IMR-90 (cell line): ENCODE data around the gene RAB11FIP3. TPM values are rescaled to one million over a fixed set of nuclear protein-coding genes. Genes with fewer than 3 reads are reported as not detected.

ENCODE experiments used
- ATAC-seq: fragments of 200-7000 bp; cut with Tn5 transposase; 2 replicates; pipeline ENCODE4 v1.9.1; 2020; ENCODE audit warnings: low read depth, mild to moderate bottlenecking, moderate library complexity
- BruUV-seq: library from RNA; stranded (reverse); fragments of 400-500 nt; replicated peaks from 2 replicates; lab custom pipeline; 2021; lab: Mats Ljungman, UMichigan
- CTCF ChIA-PET: fragments of 300-600 bp; formaldehyde crosslinking; extraction: SDS; loops from one replicate; lab custom pipeline; 2021; ENCODE audit warnings: antibody characterized with exemption; lab: Yijun Ruan, JAX
- POLR2A ChIA-PET: fragments of 300-600 bp; sonication (Branson Sonifier 250); formaldehyde crosslinking; loops from one replicate; lab custom pipeline; 2022; ENCODE audit warnings: antibody characterized with exemption; ENCODE audit not compliant: unreplicated experiment; lab: Charles Lee
- DNase-seq: peaks from one replicate; pipeline ENCODE4 v3.0.0; 2013
- H2AFZ ChIP-seq: replicated peaks from 2 replicates; pipeline ENCODE3; 2013; ENCODE audit warnings: low read length, mild to moderate bottlenecking; ENCODE audit not compliant: poor library complexity
- H2AK5ac ChIP-seq: 2 replicates; pipeline ENCODE4 v1.6.1; 2013; ENCODE audit warnings: low read depth, low read length, inconsistent platforms
- H2AK9ac ChIP-seq: replicated peaks from 2 replicates; pipeline ENCODE3; 2013; ENCODE audit warnings: mild to moderate bottlenecking, low read depth, low read length, moderate library complexity; ENCODE audit not compliant: poor library complexity
- H2BK120ac ChIP-seq: 2 replicates; pipeline ENCODE4 v1.6.1; 2013; ENCODE audit warnings: low read depth, low read length, inconsistent platforms
- H2BK15ac ChIP-seq: 3 replicates; pipeline ENCODE4 v1.6.1; 2013; ENCODE audit warnings: low read depth, low read length, inconsistent platforms
- H2BK20ac ChIP-seq: 2 replicates; pipeline ENCODE4 v1.6.1; 2013; ENCODE audit warnings: low read depth, mild to moderate bottlenecking, inconsistent platforms, low read length, moderate library complexity
- H2BK5ac ChIP-seq: 2 replicates; pipeline ENCODE4 v1.6.1; 2013; ENCODE audit warnings: mild to moderate bottlenecking, low read depth, low read length, inconsistent platforms; ENCODE audit not compliant: poor library complexity, severe bottlenecking
- H3K14ac ChIP-seq: replicated peaks from 2 replicates; pipeline ENCODE4 v1.6.1; 2013; ENCODE audit warnings: low read depth, low read length, inconsistent platforms
- H3K18ac ChIP-seq: 2 replicates; pipeline ENCODE4 v1.6.1; 2013; ENCODE audit warnings: low read depth, low read length, control low read depth
- H3K23ac ChIP-seq: 2 replicates; pipeline ENCODE4 v1.6.1; 2013; ENCODE audit warnings: low read depth, low read length, inconsistent platforms
- H3K27ac ChIP-seq: 2 replicates; pipeline ENCODE4 v1.5.1; 2013; ENCODE audit warnings: mild to moderate bottlenecking, control low read depth, low read length; ENCODE audit not compliant: insufficient read depth
- H3K27me3 ChIP-seq: 2 replicates; pipeline ENCODE4 v1.6.1; 2013; ENCODE audit warnings: low read length; ENCODE audit not compliant: control insufficient read depth, insufficient read depth
- H3K36me3 ChIP-seq: 2 replicates; pipeline ENCODE4 v1.6.1; 2013; ENCODE audit warnings: low read length, mixed read lengths; ENCODE audit not compliant: control insufficient read depth, insufficient read depth
- H3K4ac ChIP-seq: 2 replicates; pipeline ENCODE4 v1.6.1; 2013; ENCODE audit warnings: low read depth, low read length, inconsistent platforms
- H3K4me1 ChIP-seq: 2 replicates; pipeline ENCODE4 v1.6.1; 2013; ENCODE audit warnings: low read length, mixed read lengths; ENCODE audit not compliant: control insufficient read depth, insufficient read depth
- H3K4me2 ChIP-seq: 2 replicates; pipeline ENCODE4 v1.6.1; 2013; ENCODE audit warnings: low read depth, mild to moderate bottlenecking, control low read depth, low read length, moderate library complexity
- H3K4me3 ChIP-seq: 2 replicates; pipeline ENCODE4 v1.5.1; 2013; ENCODE audit warnings: low read depth, mild to moderate bottlenecking, control low read depth, low read length, moderate library complexity; ENCODE audit not compliant: insufficient read depth
- H3K56ac ChIP-seq: 2 replicates; pipeline ENCODE4 v1.6.1; 2013; ENCODE audit warnings: low read length, inconsistent platforms; ENCODE audit not compliant: insufficient read depth; ENCODE audit errors: extremely low read depth
- H3K79me1 ChIP-seq, 2 experiments: 2 replicates each; pipeline ENCODE4 v1.6.1; 2013; ENCODE audit warnings: low read length in 2 of 2, inconsistent platforms in 1 of 2, low read depth in 1 of 2
- H3K9ac ChIP-seq: 2 replicates; pipeline ENCODE4 v1.6.1; 2013; ENCODE audit warnings: low read depth, low read length, control low read depth
- H3K9me1 ChIP-seq: 2 replicates; pipeline ENCODE4 v1.6.1; 2013; ENCODE audit warnings: low read length, inconsistent platforms; ENCODE audit not compliant: insufficient read depth
- H3K9me3 ChIP-seq: 2 replicates; pipeline ENCODE4 v1.6.1; 2013; ENCODE audit warnings: low read length; ENCODE audit not compliant: control insufficient read depth, insufficient read depth
- H4K20me1 ChIP-seq: 2 replicates; pipeline ENCODE4 v1.6.1; 2013; ENCODE audit warnings: low read length, inconsistent platforms; ENCODE audit not compliant: insufficient read depth
- H4K5ac ChIP-seq: 2 replicates; pipeline ENCODE4 v1.6.1; 2013; ENCODE audit warnings: mild to moderate bottlenecking, low read depth, low read length, control low read depth
- H4K8ac ChIP-seq, 2 experiments: 2 replicates each; pipeline ENCODE4 v1.6.1; 2013; ENCODE audit warnings: low read depth in 2 of 2, low read length in 2 of 2, control low read depth in 1 of 2, inconsistent platforms in 1 of 2
- H4K91ac ChIP-seq: 2 replicates; pipeline ENCODE4 v1.6.1; 2013; ENCODE audit warnings: low read depth, low read length, inconsistent platforms; ENCODE audit not compliant: insufficient read depth
- MAFK ChIP-seq: IDR thresholded peaks from 2 replicates; pipeline ENCODE4 v1.6.1; 2012; ENCODE audit warnings: low read depth, low read length, improper control_type of control experiment
- MAZ ChIP-seq: IDR thresholded peaks from 2 replicates; pipeline ENCODE4 v1.6.1; 2012; ENCODE audit warnings: low read depth, mild to moderate bottlenecking, low read length, improper control_type of control experiment, moderate library complexity, borderline replicate concordance
- MXI1 ChIP-seq: IDR thresholded peaks from 2 replicates; pipeline ENCODE4 v1.6.1; 2012; ENCODE audit warnings: low read depth, mild to moderate bottlenecking, low read length, moderate library complexity, borderline replicate concordance
- RAD21 ChIP-seq: IDR thresholded peaks from 2 replicates; pipeline ENCODE4 v1.6.1; 2012; ENCODE audit warnings: low read length, improper control_type of control experiment
- SMC3 ChIP-seq: fragments of 150-350 bp; IDR thresholded peaks from 2 replicates; pipeline ENCODE4 v1.6.1; 2016; ENCODE audit warnings: low read depth, mild to moderate bottlenecking, antibody characterized with exemption, low read length, moderate library complexity
- WGBS, 2 experiments: methylation state at CpG; one replicate each; pipeline versions ENCODE4 v1.1.5 to v1.1.7; 2013; ENCODE audit warnings: missing lambda C conversion rate in 2 of 2; ENCODE audit not compliant: insufficient read length in 1 of 2; ENCODE audit errors: extremely low coverage in 2 of 2; 5-methylcytosine and 5-hydroxymethylcytosine counted together
- dilution Hi-C: fragments of 300-500 bp; cut with HindIII; formaldehyde crosslinking; loops from one replicate; pipeline ENCODE4 v1.14.3; 2018; ENCODE audit warnings: low sequenced_read_pairs; ENCODE audit not compliant: unreplicated experiment
- in situ Hi-C: fragments of 300-500 bp; cut with MboI; formaldehyde crosslinking; loops from 3 replicates; pipeline ENCODE4 v1.14.3; 2019; ENCODE audit warnings: low sequenced_read_pairs, inconsistent platforms, mixed read lengths
- intact Hi-C: fragments of 100-400 bp; cut with micrococcal nuclease; formaldehyde crosslinking; loops from 2 replicates; pipeline ENCODE4 v1.10.0; 2022
- polyA plus RNA-seq, 3 experiments: library from polyadenylated mRNA; depleted of rRNA; stranded (reverse); fragments of >200 nt; gene quantifications; 2 replicates each; pipeline ENCODE4 v1.2.3, GENCODE V29; 2012; ENCODE audit warnings: low replicate concordance in 1 of 3
- total RNA-seq: library from RNA; depleted of rRNA; stranded (reverse); fragments of >200 nt; gene quantifications from 2 replicates; pipeline ENCODE4 v1.2.3, GENCODE V29; 2012
- TF ChIP-seq, protein P1 (sequence below): conservative IDR thresholded peaks from 2 replicates; pipeline ENCODE4 v1.5.1; 2012; ENCODE audit warnings: mild to moderate bottlenecking, low read depth, low read length, improper control_type of control experiment

RAB11FIP3 gene
- total and polyA plus RNA-seq, 2 of the 4 experiments (the other 2 are of a cell fraction): 7.5 to 22.5 TPM

GRCh38 chr16:473046-474043 lies 47.9 kb downstream of the RAB11FIP3 start:
- H3K4me2 ChIP-seq: no peak overlapping the region
- DNase-seq (peak; percentile 19), ATAC-seq (0 out of 2 replicates have a peak, but pooled peaks have one; percentile 43)
- no peak overlapping the region for H2BK5ac ChIP-seq
- in situ Hi-C loops (no loop called here), intact Hi-C loops (no loop called here), dilution Hi-C loops (no loop called here)
- TF ChIP-seq, protein P1, sequence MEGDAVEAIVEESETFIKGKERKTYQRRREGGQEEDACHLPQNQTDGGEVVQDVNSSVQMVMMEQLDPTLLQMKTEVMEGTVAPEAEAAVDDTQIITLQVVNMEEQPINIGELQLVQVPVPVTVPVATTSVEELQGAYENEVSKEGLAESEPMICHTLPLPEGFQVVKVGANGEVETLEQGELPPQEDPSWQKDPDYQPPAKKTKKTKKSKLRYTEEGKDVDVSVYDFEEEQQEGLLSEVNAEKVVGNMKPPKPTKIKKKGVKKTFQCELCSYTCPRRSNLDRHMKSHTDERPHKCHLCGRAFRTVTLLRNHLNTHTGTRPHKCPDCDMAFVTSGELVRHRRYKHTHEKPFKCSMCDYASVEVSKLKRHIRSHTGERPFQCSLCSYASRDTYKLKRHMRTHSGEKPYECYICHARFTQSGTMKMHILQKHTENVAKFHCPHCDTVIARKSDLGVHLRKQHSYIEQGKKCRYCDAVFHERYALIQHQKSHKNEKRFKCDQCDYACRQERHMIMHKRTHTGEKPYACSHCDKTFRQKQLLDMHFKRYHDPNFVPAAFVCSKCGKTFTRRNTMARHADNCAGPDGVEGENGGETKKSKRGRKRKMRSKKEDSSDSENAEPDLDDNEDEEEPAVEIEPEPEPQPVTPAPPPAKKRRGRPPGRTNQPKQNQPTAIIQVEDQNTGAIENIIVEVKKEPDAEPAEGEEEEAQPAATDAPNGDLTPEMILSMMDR: no peak
- TF ChIP-seq SMC3 (no peak), MAFK (no peak), RAD21 (no peak), MAZ (no peak), MXI1 (no peak)
- no peak overlapping the region for H4K8ac ChIP-seq
- WGBS, 2 experiments: 91% methylated on average over 11 of the region's 32 CpGs; no CpG with 5 or more reads in 1 of the 2 experiments
- no peak overlapping the region for H3K56ac ChIP-seq
- BruUV-seq: no TSS peak
- no peak overlapping the region for H3K23ac ChIP-seq
- peaks cover 11% of the 10 kb centered on the region; the same call in 1 of the 2 replicates for H4K20me1 ChIP-seq
- peaks cover 11 to 35% of the 10 kb centered on the region in 2 experiments for H3K79me1 ChIP-seq
- H3K27me3 ChIP-seq: no peaks in the 10 kb centered on the region
- H4K91ac ChIP-seq: no peak overlapping the region
- no peak overlapping the region for H3K9ac ChIP-seq
- no peak overlapping the region for H3K4ac ChIP-seq
- no peak overlapping the region for H2BK20ac ChIP-seq
- H3K9me1 ChIP-seq: peaks cover 5% of the 10 kb centered on the region; the same call in 1 of the 2 replicates
- H3K9me3 ChIP-seq: no peaks in the 10 kb centered on the region
- no peak overlapping the region for H3K18ac ChIP-seq
- H2AK9ac ChIP-seq: no peak overlapping the region
- peaks cover 1% of the 10 kb centered on the region; the same call in 1 of the 2 replicates for H3K4me1 ChIP-seq
- no peak overlapping the region for H3K14ac ChIP-seq
- H2AFZ ChIP-seq: no peak overlapping the region
- CTCF ChIA-PET: no interaction called here
- no peak overlapping the region for H4K5ac ChIP-seq
- H3K36me3 ChIP-seq: peaks cover 18% of the 10 kb centered on the region
- no peak overlapping the region for H2BK120ac ChIP-seq
- H3K4me3 ChIP-seq: no peak overlapping the region
- H3K27ac ChIP-seq: no peak overlapping the region
- H2AK5ac ChIP-seq: no peak overlapping the region
- no peak overlapping the region for H2BK15ac ChIP-seq
- POLR2A ChIA-PET: no interaction called here
